HepG2 (cell line): Measurements from ENCODE around the gene KCNK7. TPM values are rescaled to one million over a fixed set of nuclear protein-coding genes. Genes with fewer than 3 reads are reported as not detected.

Experiments
- ATAC-seq: fragments of 200-7000 bp; cut with Tn5 transposase; 3 replicates; pipeline ENCODE4 v1.9.1; 2020; ENCODE audit warnings: mild to moderate bottlenecking, moderate library complexity
- BruUV-seq: library from RNA; stranded (reverse); fragments of 400-500 nt; replicated peaks from 2 replicates; lab custom pipeline; 2021; lab: Mats Ljungman, UMichigan
- CTCF ChIA-PET: fragments of 300-600 bp; formaldehyde crosslinking; extraction: SDS; loops from one replicate; lab custom pipeline; 2021; ENCODE audit warnings: low total read pairs, inconsistent platforms, low intra/inter-chr PET ratio; lab: Yijun Ruan, JAX
- POLR2A ChIA-PET: fragments of 350-600 bp; sonication (Branson Sonifier 250); formaldehyde crosslinking; loops from one replicate; lab custom pipeline; 2020; ENCODE audit warnings: antibody characterized with exemption, inconsistent platforms; lab: Yijun Ruan, JAX
- DNase-seq: peaks from one replicate; pipeline ENCODE4 v3.0.0-alpha.2; 2015; ENCODE audit warnings: low spot score
- FAIRE-seq: peaks from 3 replicates; lab custom pipeline; 2011; peaks lifted over from hg19 to GRCh38; lab: Jason Lieb, UNC
- H2AFZ ChIP-seq: one replicate; pipeline ENCODE4 v1.6.1; 2011; ENCODE audit warnings: low read length, inconsistent platforms
- H3K27ac ChIP-seq: fragments of 300-600 bp; 3 replicates; pipeline ENCODE4 v1.8.0; 2011; ENCODE audit warnings: mixed run types, mild to moderate bottlenecking, mixed read lengths, low read length, inconsistent platforms; ENCODE audit not compliant: insufficient read depth; ENCODE audit errors: extremely low read length
- H3K27me3 ChIP-seq, 2 experiments: fragments of 200-600 bp in 1 of 2; 2 replicates in 1 of 2; 3 replicates in 1 of 2; pipeline versions ENCODE4 v1.6.0 to v1.8.0; 2011; ENCODE audit warnings: low read length in 2 of 2, mild to moderate bottlenecking in 2 of 2, moderate library complexity in 2 of 2, inconsistent platforms in 1 of 2; ENCODE audit not compliant: insufficient read depth in 2 of 2, control insufficient read depth in 1 of 2
- H3K36me3 ChIP-seq, 2 experiments: fragments of 200-600 bp in 1 of 2; replicated peaks in 1 of 2; 2 replicates in 1 of 2; 3 replicates in 1 of 2; pipeline versions ENCODE4 v1.5.1 to v1.8.0; 2011; ENCODE audit warnings: low read length in 2 of 2, inconsistent platforms in 1 of 2; ENCODE audit not compliant: insufficient read depth in 2 of 2, control insufficient read depth in 1 of 2
- H3K4me1 ChIP-seq: 2 replicates; pipeline ENCODE4 v1.5.1; 2012; ENCODE audit warnings: low read length, inconsistent platforms; ENCODE audit not compliant: insufficient read depth
- H3K4me2 ChIP-seq: 2 replicates; pipeline ENCODE4 v1.6.0; 2011; ENCODE audit warnings: low read depth, low read length, inconsistent platforms
- H3K4me3 ChIP-seq, 3 experiments: fragments of 200-600 bp in 1 of 3; sonication (generic), shearing (Covaris generic) in 1 of 3; replicated peaks in 1 of 3; 2 replicates each; pipeline ENCODE4 v1.5.1; 2011 to 2016; ENCODE audit warnings: low read length in 3 of 3, inconsistent platforms in 2 of 3, low read depth in 2 of 3, mild to moderate bottlenecking in 2 of 3, control low read depth in 1 of 3, mixed read lengths in 1 of 3; ENCODE audit not compliant: insufficient read depth in 1 of 3
- H3K79me2 ChIP-seq: one replicate; pipeline ENCODE4 v1.6.1; 2011; ENCODE audit warnings: low read length, inconsistent platforms; ENCODE audit not compliant: insufficient read depth
- H3K9ac ChIP-seq: 2 replicates; pipeline ENCODE4 v1.6.0; 2011; ENCODE audit warnings: mild to moderate bottlenecking, low read depth, low read length, inconsistent platforms; ENCODE audit not compliant: insufficient read depth
- H3K9me3 ChIP-seq: 2 replicates; pipeline ENCODE4 v1.5.1; 2012; ENCODE audit warnings: mild to moderate bottlenecking, low read length
- H4K20me1 ChIP-seq: 2 replicates; pipeline ENCODE4 v1.6.0; 2011; ENCODE audit warnings: inconsistent platforms, mild to moderate bottlenecking, low read length, moderate library complexity; ENCODE audit not compliant: insufficient read depth
- CBX5 ChIP-seq: sonication (generic); formaldehyde crosslinking; IDR thresholded peaks from 2 replicates; pipeline ENCODE4 v1.4.0; 2020; ENCODE audit warnings: missing genetic modification reagents, borderline replicate concordance
- CHD4 ChIP-seq: fragments of 200-600 bp; sonication (generic); IDR thresholded peaks from 2 replicates; pipeline ENCODE4 v1.7.0; 2017; ENCODE audit warnings: mild to moderate bottlenecking, low read length, borderline replicate concordance
- ESRRA ChIP-seq: sonication (generic); formaldehyde crosslinking; IDR thresholded peaks from 2 replicates; pipeline ENCODE4 v1.5.1; 2020; ENCODE audit warnings: mild to moderate bottlenecking, low read depth, missing genetic modification reagents
- GABPA ChIP-seq, 2 experiments: IDR thresholded peaks; 2 replicates each; pipeline ENCODE4 v1.6.1; 2011 to 2016; ENCODE audit warnings: low read depth in 2 of 2, low read length in 1 of 2, missing biosample characterization in 1 of 2, missing genetic modification characterization in 1 of 2
- HMGA1 ChIP-seq: sonication (generic); formaldehyde crosslinking; conservative IDR thresholded peaks from 2 replicates; pipeline ENCODE4 v1.4.0; 2020; ENCODE audit warnings: missing genetic modification reagents
- HOXA7 ChIP-seq: sonication (generic); formaldehyde crosslinking; IDR thresholded peaks from 2 replicates; pipeline ENCODE4 v1.8.1; 2022; ENCODE audit warnings: mild to moderate bottlenecking, missing genetic modification reagents, moderate library complexity
- IRF2 ChIP-seq: IDR thresholded peaks from 2 replicates; pipeline ENCODE4 v1.6.1; 2018; ENCODE audit warnings: missing genetic modification reagents, missing compliant biosample characterization
- NFE2L2 ChIP-seq: fragments of 150-350 bp; IDR thresholded peaks from 2 replicates; pipeline ENCODE4 v1.6.1; 2014; ENCODE audit warnings: low read length
- RAD21 ChIP-seq: fragments of 450-650 bp; formaldehyde crosslinking; IDR thresholded peaks from 2 replicates; pipeline ENCODE4 v1.5.0; 2020; ENCODE audit warnings: mild to moderate bottlenecking
- ZBTB7B ChIP-seq: sonication (generic); formaldehyde crosslinking; IDR thresholded peaks from 2 replicates; pipeline ENCODE4 v1.4.0; 2020; ENCODE audit warnings: missing genetic modification reagents
- ZNF12 ChIP-seq: sonication (generic); formaldehyde crosslinking; IDR thresholded peaks from 2 replicates; pipeline ENCODE4 v1.5.0; 2020; ENCODE audit warnings: missing genetic modification reagents
- ZNF567 ChIP-seq: sonication (generic); formaldehyde crosslinking; IDR thresholded peaks from 2 replicates; pipeline ENCODE4 v1.8.1; 2023; ENCODE audit warnings: mild to moderate bottlenecking, missing genetic modification reagents, borderline replicate concordance
- ZNF678 ChIP-seq: sonication (generic); formaldehyde crosslinking; IDR thresholded peaks from 2 replicates; pipeline ENCODE4 v1.4.0; 2020; ENCODE audit warnings: mild to moderate bottlenecking, missing genetic modification reagents
- ZNF720 ChIP-seq: sonication (generic); formaldehyde crosslinking; IDR thresholded peaks from 2 replicates; pipeline ENCODE4 v1.4.0; 2020; ENCODE audit warnings: missing genetic modification reagents
- ZNF775 ChIP-seq: sonication (generic); formaldehyde crosslinking; IDR thresholded peaks from 2 replicates; pipeline ENCODE4 v1.4.0; 2020; ENCODE audit warnings: missing genetic modification reagents, mild to moderate bottlenecking, moderate library complexity, borderline replicate concordance
- ZNF781 ChIP-seq: sonication (generic); formaldehyde crosslinking; IDR thresholded peaks from 2 replicates; pipeline ENCODE4 v1.5.1; 2020; ENCODE audit warnings: borderline replicate concordance, mild to moderate bottlenecking, missing genetic modification reagents; ENCODE audit errors: not compliant biosample characterization
- ZNF782 ChIP-seq: sonication (generic); formaldehyde crosslinking; IDR thresholded peaks from 2 replicates; pipeline ENCODE4 v1.4.0; 2020; ENCODE audit warnings: missing genetic modification reagents, mild to moderate bottlenecking, borderline replicate concordance
- WGBS: methylation state at CpG from one replicate; pipeline ENCODE4 v1.1.6; 2017; ENCODE audit warnings: low lambda C conversion rate; 5-methylcytosine and 5-hydroxymethylcytosine counted together
- in situ Hi-C: cut with HindIII; loops from 2 replicates; pipeline ENCODE4 v1.10.0; 2017; ENCODE audit warnings: low pct_unique_long_range_greater_than_20kb; ENCODE audit not compliant: extremely low pct_ligation_motif_present
- intact Hi-C: fragments of 100-400 bp; cut with micrococcal nuclease; formaldehyde crosslinking; loops from one replicate; pipeline ENCODE4 v1.10.0; 2022; ENCODE audit not compliant: unreplicated experiment
- polyA plus RNA-seq, 8 experiments: library from polyadenylated mRNA; depleted of rRNA in 3 of 8; stranded (reverse) in 7 of 8; unstranded in 1 of 8; fragments of >200 nt; fragmentation: Illumina TruSeq in 4 of 8; extraction: Trizol in 4 of 8; gene quantifications; 2 replicates each; pipeline versions ENCODE4 v1.2.1 to v1.2.3, GENCODE V29; 2011 to 2016; ENCODE audit warnings: low read depth in 4 of 8, missing spikeins in 1 of 8, mixed read lengths in 1 of 8; ENCODE audit not compliant: insufficient read depth in 1 of 8
- total RNA-seq, 5 experiments: library from RNA; depleted of rRNA; stranded (reverse); fragments of >200 nt; fragmentation: Illumina TruSeq; extraction: Trizol; gene quantifications; 2 replicates each; pipeline ENCODE4 v1.2.3, GENCODE V29; 2016; ENCODE audit warnings: low read depth in 1 of 5
- TF ChIP-seq, protein P1 (sequence below): IDR thresholded peaks from 2 replicates; pipeline ENCODE4 v1.6.1; 2016; ENCODE audit warnings: low read depth, control low read depth
- TF ChIP-seq, protein P2 (sequence below), 2 experiments: IDR thresholded peaks; 2 replicates each; pipeline ENCODE4 v1.6.1; 2011 to 2012; ENCODE audit warnings: low read length in 2 of 2, borderline replicate concordance in 1 of 2, low read depth in 1 of 2, mild to moderate bottlenecking in 1 of 2, moderate library complexity in 1 of 2
- TF ChIP-seq, protein P3 (sequence below): sonication (generic); formaldehyde crosslinking; IDR thresholded peaks from 2 replicates; pipeline ENCODE4 v1.5.0; 2020; ENCODE audit warnings: mild to moderate bottlenecking, low read depth, missing genetic modification reagents, borderline replicate concordance

KCNK7 gene
- total and polyA plus RNA-seq, 2 of the 13 experiments (the other 11 are each of a cell fraction or from before 2014, with no cell fraction given) = 0.11 TPM; not detected in 1

DNA sequence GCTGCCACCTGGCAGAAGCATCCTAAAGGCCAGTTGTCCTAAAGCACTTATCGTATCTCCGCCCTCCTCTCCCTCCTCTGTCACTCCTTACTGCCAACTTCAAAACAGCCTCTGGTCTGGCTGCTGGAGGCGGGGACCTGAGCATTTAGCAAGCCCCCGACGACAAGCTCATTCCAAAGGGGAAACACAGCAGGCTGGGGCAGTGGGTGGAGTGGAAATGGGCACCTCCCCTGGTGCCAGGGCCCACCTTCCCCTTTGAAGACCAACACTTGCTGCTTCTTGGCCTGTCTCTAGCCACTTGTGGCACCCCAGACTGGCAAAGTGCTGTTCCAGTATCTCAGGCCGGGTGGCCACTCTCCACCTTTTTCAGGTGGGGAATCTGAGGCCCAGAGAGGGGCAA lies 14.8 kb upstream of the KCNK7 start:
- peak overlapping the region; percentile 96 for H3K4me2 ChIP-seq
- peaks cover 26 to 54% of the 10 kb centered on the region in 2 experiments; a peak in 4 of 5 replicates for H3K36me3 ChIP-seq
- no peaks in the 10 kb centered on the region for H3K9me3 ChIP-seq
- peaks cover 37% of the 10 kb centered on the region for H3K4me1 ChIP-seq
- WGBS = 74% methylated on average over 6 of the region's 6 CpGs
- peak overlapping the region; percentile 95; the same call in 1 of the 2 replicates for H3K9ac ChIP-seq
- no peak for ATAC-seq
- ChIA-PET CTCF (no interaction called here), POLR2A (interaction anchor here (0.8 to 1.3 kb wide), 7 partner anchors 10 to 59 kb away, joined by 3 to 4 read pairs (median 4); partner anchors contain the start of genes KCNK7, RELA and ZNRD2)
- peaks cover 52% of the 10 kb centered on the region for H3K79me2 ChIP-seq
- no TSS peak for BruUV-seq
- in situ Hi-C loops = loop anchor here (5.0 kb wide), 1 partner anchor 33 kb away; the partner anchor contains the start of gene EHBP1L1
- intact Hi-C loops = no loop called here
- no peak for TF ChIP-seq RAD21
- TF ChIP-seq ZNF781 (CRISPR knock-in tag) = no peak
- no peak for TF ChIP-seq NFE2L2
- no peak for TF ChIP-seq ZNF720 (CRISPR knock-in tag)
- TF ChIP-seq ESRRA (CRISPR knock-in tag) = no peak
- TF ChIP-seq ZNF567 (CRISPR knock-in tag) = no peak
- no peak for TF ChIP-seq IRF2 (CRISPR knock-in tag)
- TF ChIP-seq CHD4 = no peak
- no peak for TF ChIP-seq HMGA1 (CRISPR knock-in tag)
- TF ChIP-seq, protein P1, sequence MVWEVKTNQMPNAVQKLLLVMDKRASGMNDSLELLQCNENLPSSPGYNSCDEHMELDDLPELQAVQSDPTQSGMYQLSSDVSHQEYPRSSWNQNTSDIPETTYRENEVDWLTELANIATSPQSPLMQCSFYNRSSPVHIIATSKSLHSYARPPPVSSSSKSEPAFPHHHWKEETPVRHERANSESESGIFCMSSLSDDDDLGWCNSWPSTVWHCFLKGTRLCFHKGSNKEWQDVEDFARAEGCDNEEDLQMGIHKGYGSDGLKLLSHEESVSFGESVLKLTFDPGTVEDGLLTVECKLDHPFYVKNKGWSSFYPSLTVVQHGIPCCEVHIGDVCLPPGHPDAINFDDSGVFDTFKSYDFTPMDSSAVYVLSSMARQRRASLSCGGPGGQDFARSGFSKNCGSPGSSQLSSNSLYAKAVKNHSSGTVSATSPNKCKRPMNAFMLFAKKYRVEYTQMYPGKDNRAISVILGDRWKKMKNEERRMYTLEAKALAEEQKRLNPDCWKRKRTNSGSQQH (CRISPR knock-in tag) = no peak
- TF ChIP-seq ZNF782 (CRISPR knock-in tag) = no peak
- TF ChIP-seq, protein P2, sequence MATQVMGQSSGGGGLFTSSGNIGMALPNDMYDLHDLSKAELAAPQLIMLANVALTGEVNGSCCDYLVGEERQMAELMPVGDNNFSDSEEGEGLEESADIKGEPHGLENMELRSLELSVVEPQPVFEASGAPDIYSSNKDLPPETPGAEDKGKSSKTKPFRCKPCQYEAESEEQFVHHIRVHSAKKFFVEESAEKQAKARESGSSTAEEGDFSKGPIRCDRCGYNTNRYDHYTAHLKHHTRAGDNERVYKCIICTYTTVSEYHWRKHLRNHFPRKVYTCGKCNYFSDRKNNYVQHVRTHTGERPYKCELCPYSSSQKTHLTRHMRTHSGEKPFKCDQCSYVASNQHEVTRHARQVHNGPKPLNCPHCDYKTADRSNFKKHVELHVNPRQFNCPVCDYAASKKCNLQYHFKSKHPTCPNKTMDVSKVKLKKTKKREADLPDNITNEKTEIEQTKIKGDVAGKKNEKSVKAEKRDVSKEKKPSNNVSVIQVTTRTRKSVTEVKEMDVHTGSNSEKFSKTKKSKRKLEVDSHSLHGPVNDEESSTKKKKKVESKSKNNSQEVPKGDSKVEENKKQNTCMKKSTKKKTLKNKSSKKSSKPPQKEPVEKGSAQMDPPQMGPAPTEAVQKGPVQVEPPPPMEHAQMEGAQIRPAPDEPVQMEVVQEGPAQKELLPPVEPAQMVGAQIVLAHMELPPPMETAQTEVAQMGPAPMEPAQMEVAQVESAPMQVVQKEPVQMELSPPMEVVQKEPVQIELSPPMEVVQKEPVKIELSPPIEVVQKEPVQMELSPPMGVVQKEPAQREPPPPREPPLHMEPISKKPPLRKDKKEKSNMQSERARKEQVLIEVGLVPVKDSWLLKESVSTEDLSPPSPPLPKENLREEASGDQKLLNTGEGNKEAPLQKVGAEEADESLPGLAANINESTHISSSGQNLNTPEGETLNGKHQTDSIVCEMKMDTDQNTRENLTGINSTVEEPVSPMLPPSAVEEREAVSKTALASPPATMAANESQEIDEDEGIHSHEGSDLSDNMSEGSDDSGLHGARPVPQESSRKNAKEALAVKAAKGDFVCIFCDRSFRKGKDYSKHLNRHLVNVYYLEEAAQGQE (IDR thresholded peaks at IDR 0.05; ENCODE audit: borderline replicate concordance in 1 of 2, low read depth in 1 of 2, low read length in 2 of 2) = no peak
- TF ChIP-seq CBX5 (CRISPR knock-in tag) = no peak
- TF ChIP-seq GABPA (IDR thresholded peaks at IDR 0.05; ENCODE audit: low read depth, low read length) = no peak
- no peak for TF ChIP-seq GABPA (CRISPR knock-in tag; IDR thresholded peaks at IDR 0.05; ENCODE audit: low read depth)
- TF ChIP-seq, protein P3, sequence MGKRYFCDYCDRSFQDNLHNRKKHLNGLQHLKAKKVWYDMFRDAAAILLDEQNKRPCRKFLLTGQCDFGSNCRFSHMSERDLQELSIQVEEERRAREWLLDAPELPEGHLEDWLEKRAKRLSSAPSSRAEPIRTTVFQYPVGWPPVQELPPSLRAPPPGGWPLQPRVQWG (CRISPR knock-in tag) = no peak
- TF ChIP-seq ZNF678 (CRISPR knock-in tag) = no peak
- TF ChIP-seq HOXA7 (CRISPR knock-in tag) = no peak
- no peak for TF ChIP-seq ZNF775 (CRISPR knock-in tag)
- TF ChIP-seq ZBTB7B = no peak
- TF ChIP-seq ZNF12 (CRISPR knock-in tag) = no peak
- H3K4me3 ChIP-seq = peak overlapping the region in 1 of 3 experiments; percentile 97; a peak in 1 of 6 replicates
- no peak overlapping the region for H2AFZ ChIP-seq
- DNase-seq = no peak
- H3K27me3 ChIP-seq = no peaks in the 10 kb centered on the region; a peak in 1 of 5 replicates
- FAIRE-seq = no peak
- peak overlapping the region; percentile 18 for H3K27ac ChIP-seq
- H4K20me1 ChIP-seq = peaks cover 21% of the 10 kb centered on the region; the same call in 1 of the 2 replicates
